Measurements from ENCODE around the gene RNASE4. TPM values are rescaled to one million over a fixed set of nuclear protein-coding genes. Genes with fewer than 3 reads are reported as not detected.

Gene RNASE4
- total RNA-seq, 1 experiment from 2014 or later: 0.75 TPM

DNA sequence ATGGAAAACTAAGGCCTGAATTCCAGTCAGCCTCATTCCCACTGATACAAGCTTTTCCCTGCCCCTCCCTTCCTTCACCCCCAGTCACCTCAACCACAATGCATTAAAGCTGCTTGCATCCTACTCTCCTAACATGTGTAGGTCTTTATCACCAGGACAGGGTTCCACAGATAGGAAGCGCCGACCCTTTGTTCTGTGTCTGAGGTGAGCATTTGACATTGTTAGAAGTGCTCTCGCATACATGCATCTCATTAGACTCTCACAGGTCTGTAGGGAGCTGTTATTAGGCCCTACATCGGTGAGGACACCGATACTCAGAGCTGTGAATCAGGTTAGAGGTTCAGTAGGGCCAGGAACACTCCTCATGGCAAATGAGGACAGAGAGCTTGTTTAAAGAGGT lies 48.1 kb downstream of the RNASE4 start:
- H3K9me3 ChIP-seq (ENCODE audit: low read depth, low read length, poor library complexity, severe bottlenecking): no peaks in the 10 kb centered on the region
- no peaks in the 10 kb centered on the region for H3K36me3 ChIP-seq (ENCODE audit: insufficient read depth, low read length, poor library complexity, severe bottlenecking)
- H3K4me1 ChIP-seq (ENCODE audit: insufficient read depth, low read length, poor library complexity, severe bottlenecking): no peaks in the 10 kb centered on the region
- H3K27ac ChIP-seq (ENCODE audit: low read depth, low read length, poor library complexity, severe bottlenecking): no peak overlapping the region
- DNase-seq (ENCODE audit: low spot score): no peak
- H3K4me3 ChIP-seq (ENCODE audit: low read depth, low read length, poor library complexity, severe bottlenecking): no peak overlapping the region
- intact Hi-C loops (cut with micrococcal nuclease; ENCODE audit: unreplicated experiment): no loop called here
- peaks cover 18% of the 10 kb centered on the region for H3K27me3 ChIP-seq (replicated peaks; ENCODE audit: insufficient read depth, low read depth, low read length, poor library complexity)
- POLR2A ChIA-PET (ENCODE audit: low non-redundant PET): no interaction called here
- CTCF ChIA-PET: no interaction called here
- no TSS peak for BruUV-seq (replicated peaks)
- no peak for TF ChIP-seq EZH2 (IDR thresholded peaks at IDR 0.05; ENCODE audit: borderline replicate concordance, low read depth, low read length, poor library complexity, severe bottlenecking)
- TF ChIP-seq, protein P1, sequence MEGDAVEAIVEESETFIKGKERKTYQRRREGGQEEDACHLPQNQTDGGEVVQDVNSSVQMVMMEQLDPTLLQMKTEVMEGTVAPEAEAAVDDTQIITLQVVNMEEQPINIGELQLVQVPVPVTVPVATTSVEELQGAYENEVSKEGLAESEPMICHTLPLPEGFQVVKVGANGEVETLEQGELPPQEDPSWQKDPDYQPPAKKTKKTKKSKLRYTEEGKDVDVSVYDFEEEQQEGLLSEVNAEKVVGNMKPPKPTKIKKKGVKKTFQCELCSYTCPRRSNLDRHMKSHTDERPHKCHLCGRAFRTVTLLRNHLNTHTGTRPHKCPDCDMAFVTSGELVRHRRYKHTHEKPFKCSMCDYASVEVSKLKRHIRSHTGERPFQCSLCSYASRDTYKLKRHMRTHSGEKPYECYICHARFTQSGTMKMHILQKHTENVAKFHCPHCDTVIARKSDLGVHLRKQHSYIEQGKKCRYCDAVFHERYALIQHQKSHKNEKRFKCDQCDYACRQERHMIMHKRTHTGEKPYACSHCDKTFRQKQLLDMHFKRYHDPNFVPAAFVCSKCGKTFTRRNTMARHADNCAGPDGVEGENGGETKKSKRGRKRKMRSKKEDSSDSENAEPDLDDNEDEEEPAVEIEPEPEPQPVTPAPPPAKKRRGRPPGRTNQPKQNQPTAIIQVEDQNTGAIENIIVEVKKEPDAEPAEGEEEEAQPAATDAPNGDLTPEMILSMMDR (conservative IDR thresholded peaks at IDR 0.05; ENCODE audit: low read depth, low read length): no peak

- no TSS peak for BruUV-seq (replicated peaks)
- Histone ChIP-seq H3K4me1 (ENCODE audit: insufficient read depth, low read length, poor library complexity, severe bottlenecking) (no peaks in the 10 kb centered on the region), H3K9me3 (ENCODE audit: low read depth, low read length, poor library complexity, severe bottlenecking) (no peaks in the 10 kb centered on the region), H3K27me3 (replicated peaks; ENCODE audit: insufficient read depth, low read depth, low read length, poor library complexity) (peaks cover 13% of the 10 kb centered on the region), H3K36me3 (ENCODE audit: insufficient read depth, low read length, poor library complexity, severe bottlenecking) (no peaks in the 10 kb centered on the region), H3K4me3 (ENCODE audit: low read depth, low read length, poor library complexity, severe bottlenecking) (no peak overlapping the region), H3K27ac (ENCODE audit: low read depth, low read length, poor library complexity, severe bottlenecking) (no peak overlapping the region)
- DNase-seq (ENCODE audit: low spot score): no peak
- CTCF ChIA-PET: no interaction called here
- intact Hi-C loops (cut with micrococcal nuclease; ENCODE audit: unreplicated experiment): no loop called here
- TF ChIP-seq EZH2 (IDR thresholded peaks at IDR 0.05; ENCODE audit: borderline replicate concordance, low read depth, low read length, poor library complexity, severe bottlenecking): no peak
- TF ChIP-seq, protein P1 (conservative IDR thresholded peaks at IDR 0.05; ENCODE audit: low read depth, low read length): no peak
- POLR2A ChIA-PET (ENCODE audit: low non-redundant PET): no interaction called here
These were observed 48.7 kb downstream of the RNASE4 start for GRCh38 chr14:20732979-20733635.

GRCh38 chr14:20733684-20734429 lies 49.5 kb downstream of the RNASE4 start:
- BruUV-seq (replicated peaks): no TSS peak
- Histone ChIP-seq H3K36me3 (ENCODE audit: insufficient read depth, low read length, poor library complexity, severe bottlenecking) (no peaks in the 10 kb centered on the region), H3K4me1 (ENCODE audit: insufficient read depth, low read length, poor library complexity, severe bottlenecking) (no peaks in the 10 kb centered on the region), H3K9me3 (ENCODE audit: low read depth, low read length, poor library complexity, severe bottlenecking) (no peaks in the 10 kb centered on the region), H3K4me3 (ENCODE audit: low read depth, low read length, poor library complexity, severe bottlenecking) (no peak overlapping the region), H3K27me3 (replicated peaks; ENCODE audit: insufficient read depth, low read depth, low read length, poor library complexity) (peaks cover 7% of the 10 kb centered on the region), H3K27ac (ENCODE audit: low read depth, low read length, poor library complexity, severe bottlenecking) (no peak overlapping the region)
- intact Hi-C loops (cut with micrococcal nuclease; ENCODE audit: unreplicated experiment): no loop called here
- no peak for DNase-seq (ENCODE audit: low spot score)
- POLR2A ChIA-PET (ENCODE audit: low non-redundant PET): no interaction called here
- CTCF ChIA-PET: no interaction called here
- no peak for TF ChIP-seq EZH2 (IDR thresholded peaks at IDR 0.05; ENCODE audit: borderline replicate concordance, low read depth, low read length, poor library complexity, severe bottlenecking)
- TF ChIP-seq, protein P1 (conservative IDR thresholded peaks at IDR 0.05; ENCODE audit: low read depth, low read length): no peak
